ENCODE measurements around the gene CD3D. TPM values are rescaled to one million over a fixed set of nuclear protein-coding genes. Genes with fewer than 3 reads are reported as not detected.

Gene CD3D
- 3.8 TPM for total RNA-seq

GRCh38 chr11:118342503-118343161, at the start of gene CD3D:
CD3D (minus strand) TSS chr11:118342705; CDS start chr11:118342607, 98 bp downstream.
- no peak for ATAC-seq
- no peak for DNase-seq (ENCODE audit: low spot score)
- intact Hi-C loops (cut with DNase I), result loop anchor here (10.0 kb wide), 1 partner anchor 58 kb away; no protein-coding TSS in a partner anchor

GRCh38 chr11:118383657-118384056, 41.2 kb upstream of the CD3D start:
- ATAC-seq (no peak), DNase-seq (ENCODE audit: low spot score) (no peak)
- intact Hi-C loops (cut with DNase I), result no loop called here

- intact Hi-C loops (cut with DNase I), result no loop called here
- ATAC-seq, result no peak
These were observed 40.4 kb upstream of the CD3D start for GRCh38 chr11:118382954-118383353.

DNA sequence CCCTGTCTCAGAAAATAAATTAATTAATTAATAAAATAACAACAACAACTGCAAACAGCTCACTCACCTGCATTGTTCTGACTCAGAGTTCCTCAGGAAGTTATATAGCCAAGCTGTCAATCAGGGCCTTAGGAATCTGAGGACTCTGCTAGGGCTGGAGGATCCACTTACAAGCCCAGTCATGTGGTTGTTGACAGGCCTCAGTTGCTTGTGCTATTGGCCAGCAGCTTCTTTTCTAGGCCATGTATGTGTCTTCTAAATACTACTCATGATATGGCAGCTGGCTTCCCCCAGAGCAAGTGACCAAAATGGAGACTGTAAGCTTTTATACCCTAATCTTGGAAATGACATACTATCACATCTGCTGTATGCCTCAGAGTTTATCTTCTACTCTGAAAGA, 38.1 kb upstream of the CD3D start:
- intact Hi-C loops (cut with DNase I), result no loop called here
- no peak for ATAC-seq

More at GRCh38 chr11:118382954-118383353, 40.4 kb upstream of the CD3D start:
- no peak for DNase-seq (ENCODE audit: low spot score)

GRCh38 chr11:118379497-118379896, 37.0 kb upstream of the CD3D start:
- ATAC-seq (no peak), DNase-seq (ENCODE audit: low spot score) (no peak)
- intact Hi-C loops (cut with DNase I), result no loop called here

More for the DNA sequence above, 38.1 kb upstream of the CD3D start:
- DNase-seq (ENCODE audit: low spot score), result no peak

DNA sequence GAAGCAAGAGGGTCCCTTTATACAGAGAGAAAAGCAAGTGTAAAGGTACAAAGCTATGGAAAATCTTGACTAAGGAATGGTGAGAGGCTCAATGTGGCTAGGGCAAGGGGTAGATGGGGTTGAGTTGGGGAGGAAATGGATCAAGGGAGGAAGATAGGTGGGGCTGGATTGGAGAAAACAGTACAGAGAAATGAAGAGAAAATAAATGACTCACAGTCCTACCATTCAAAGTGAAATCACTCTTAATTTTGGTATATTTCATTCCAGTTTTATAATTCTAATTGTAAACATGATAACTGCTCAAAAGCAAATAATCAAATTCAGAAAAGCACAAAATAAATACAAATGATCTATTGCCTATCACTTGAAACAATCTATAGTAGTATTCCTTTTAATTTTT, 33.5 kb upstream of the CD3D start:
- ATAC-seq, result no peak
- intact Hi-C loops (cut with DNase I), result no loop called here
- DNase-seq (ENCODE audit: low spot score), result no peak

DNA sequence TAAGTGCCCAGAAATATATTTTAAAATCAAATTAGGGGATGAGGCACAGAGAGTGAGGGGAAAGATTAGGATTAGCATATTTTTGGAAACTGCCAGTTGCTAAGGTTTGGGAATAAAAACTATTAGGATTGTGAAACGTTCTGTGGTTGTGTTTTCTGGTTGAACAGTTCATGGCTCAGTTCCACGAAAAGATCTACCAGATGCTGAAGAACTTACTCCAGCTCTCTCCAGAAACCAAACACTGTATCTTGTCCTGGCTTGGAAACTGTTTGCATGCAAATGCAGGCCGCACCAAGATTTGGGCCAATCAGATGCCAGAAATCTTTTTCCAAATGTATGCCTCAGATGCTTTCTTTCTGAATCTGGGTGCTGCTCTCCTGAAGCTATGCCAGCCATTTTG, 32.2 kb upstream of the CD3D start:
- DNase-seq (ENCODE audit: low spot score) (no peak), ATAC-seq (peak; percentile 65)
- intact Hi-C loops (cut with DNase I), result no loop called here

GRCh38 chr11:118373871-118374270, 31.4 kb upstream of the CD3D start:
- ATAC-seq, result no peak
- no peak for DNase-seq (ENCODE audit: low spot score)
- intact Hi-C loops (cut with DNase I), result no loop called here

GRCh38 chr11:118373263-118373662, 30.8 kb upstream of the CD3D start:
- intact Hi-C loops (cut with DNase I), result no loop called here
- ATAC-seq, result no peak
- no peak for DNase-seq (ENCODE audit: low spot score)

- DNase-seq (ENCODE audit: low spot score) (no peak), ATAC-seq (no peak)
- intact Hi-C loops (cut with DNase I), result no loop called here
These were observed 28.3 kb upstream of the CD3D start for GRCh38 chr11:118370774-118371173.

- ATAC-seq, result no peak
- DNase-seq (ENCODE audit: low spot score), result no peak
- intact Hi-C loops (cut with DNase I), result no loop called here
These were observed 23.8 kb upstream of the CD3D start for GRCh38 chr11:118366287-118366686.

DNA sequence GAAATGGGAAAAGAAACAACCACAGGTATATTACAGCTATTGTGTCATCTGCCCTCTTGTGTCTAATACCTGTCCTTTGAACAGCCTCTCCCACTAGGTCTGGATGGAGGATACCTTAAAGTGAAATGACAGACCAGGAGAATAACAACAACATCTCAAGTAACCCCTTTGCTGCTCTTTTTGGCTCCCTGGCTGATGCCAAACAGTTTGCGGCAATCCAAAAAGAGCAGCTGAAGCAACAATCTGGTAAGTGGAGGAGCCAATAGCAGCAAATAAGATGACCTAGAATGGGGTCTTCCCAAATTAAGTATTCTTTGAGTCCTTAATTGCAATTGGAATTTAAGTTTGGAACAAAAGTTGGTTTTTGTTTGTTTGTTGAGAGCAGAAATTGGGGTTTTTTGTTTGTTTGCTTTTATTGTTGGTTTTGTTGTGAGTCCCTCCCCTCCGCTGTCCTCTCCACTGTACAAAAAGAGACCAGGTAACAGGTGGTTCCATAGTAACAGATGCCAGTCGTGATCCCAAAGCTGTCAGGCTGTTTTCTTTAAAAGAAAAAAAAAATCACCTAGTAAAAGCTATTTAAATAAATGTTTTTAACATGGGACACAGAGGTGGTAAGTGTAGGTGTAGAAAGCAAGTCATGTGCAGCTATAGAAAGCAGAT, 22.6 kb upstream of the CD3D start:
- DNase-seq (ENCODE audit: low spot score) (no peak), ATAC-seq (no peak)
- intact Hi-C loops (cut with DNase I), result no loop called here

DNA sequence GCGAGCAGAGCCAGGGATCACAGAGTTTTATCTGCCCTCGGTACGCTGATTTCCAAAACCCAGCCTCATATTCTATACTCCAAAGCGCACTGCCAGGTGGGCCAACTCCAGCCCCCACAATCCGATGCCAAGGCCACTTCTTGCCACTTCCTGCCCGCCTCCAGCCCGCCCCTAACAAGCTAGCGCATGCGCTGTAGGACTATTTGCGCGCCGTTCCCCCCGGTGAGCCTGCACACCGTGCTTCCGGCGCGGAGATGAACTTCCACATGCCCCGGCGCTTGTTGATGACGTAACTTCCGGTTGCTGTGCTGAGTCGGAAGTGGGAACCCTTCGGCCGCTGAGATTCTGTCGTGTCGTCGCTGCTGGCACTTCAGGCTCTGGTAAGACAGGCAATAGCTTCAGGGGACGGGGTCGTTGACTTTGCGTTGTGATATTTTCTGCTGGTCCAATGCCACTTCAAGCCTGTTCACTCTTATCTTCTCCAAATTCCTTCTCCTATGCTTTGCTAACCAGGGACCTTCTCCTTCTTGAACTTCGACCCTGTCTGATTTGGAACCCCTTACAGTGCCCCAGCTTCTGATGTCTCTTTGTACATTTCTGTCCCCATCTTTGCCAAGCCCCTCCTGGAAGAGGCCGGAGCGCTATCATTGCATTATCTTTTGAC, 16.9 kb upstream of the CD3D start, which contains the start of gene UBE4A:
Gene UBE4A, plus strand, starts transcription at position 306 of the 664 bp plus-strand sequence. CDS start 5,481 bp downstream, outside the sequence.
- intact Hi-C loops (cut with DNase I), result no loop called here
- DNase-seq (ENCODE audit: low spot score) (peak; percentile 99), ATAC-seq (peak; percentile 99)

DNA sequence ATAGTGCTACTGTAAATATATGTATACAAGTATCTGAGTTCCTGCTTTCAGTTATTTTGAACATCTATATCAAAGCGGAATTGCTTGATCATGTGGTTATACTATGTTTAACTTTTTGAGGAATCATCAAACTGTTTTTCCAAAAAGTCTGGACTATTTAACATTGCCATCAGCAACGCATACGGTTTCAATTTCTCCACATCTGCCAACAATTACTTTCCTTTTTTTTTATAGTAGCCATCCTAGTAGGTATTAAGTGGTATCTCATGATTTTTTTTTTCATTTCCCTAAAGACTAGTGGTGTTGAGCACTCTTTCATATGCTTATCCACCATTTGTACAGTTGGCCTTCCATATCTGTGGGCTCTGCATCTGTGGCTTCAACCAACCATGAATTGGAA, 15.6 kb upstream of the CD3D start:
- DNase-seq (ENCODE audit: low spot score) (no peak), ATAC-seq (no peak)
- intact Hi-C loops (cut with DNase I), result no loop called here

GRCh38 chr11:118353084-118353710, 10.7 kb upstream of the CD3D start:
- ATAC-seq (no peak), DNase-seq (ENCODE audit: low spot score) (no peak)
- intact Hi-C loops (cut with DNase I), result loop anchor here (5.0 kb wide), 1 partner anchor 41 kb away; no protein-coding TSS in a partner anchor

GRCh38 chr11:118349475-118349874, 7.0 kb upstream of the CD3D start:
- intact Hi-C loops (cut with DNase I), result loop anchor here (10.0 kb wide), 1 partner anchor 65 kb away; no protein-coding TSS in a partner anchor
- DNase-seq (ENCODE audit: low spot score), result no peak
- no peak for ATAC-seq

- intact Hi-C loops (cut with DNase I), result loop anchor here (10.0 kb wide), 1 partner anchor 59 kb away; no protein-coding TSS in a partner anchor
- ATAC-seq (no peak), DNase-seq (ENCODE audit: low spot score) (no peak)
These were observed 1.5 kb upstream of the CD3D start, which contains the start of gene CD3G for GRCh38 chr11:118343981-118344515. CD3G (plus strand) TSS chr11:118344344; CDS start chr11:118344424, 80 bp downstream.

GRCh38 chr11:118343248-118343647, 743 bp upstream of the CD3D start:
- DNase-seq (ENCODE audit: low spot score), result no peak
- intact Hi-C loops (cut with DNase I), result loop anchor here (10.0 kb wide), 1 partner anchor 58 kb away; no protein-coding TSS in a partner anchor
- no peak for ATAC-seq

Data from sciatic nerve (tissue), 2 donors.